Anterior cingulate cortex (tissue), 58 donors: ENCODE results near the gene C1orf52.
A peak's percentile ranks its signal among the peaks of the same experiment; 100 is the strongest.

Experiments used
- DNase-seq, 58 donors: peaks; one replicate each; lab custom pipeline; 2025; lab: John Stamatoyannopoulos, UW

Gene C1orf52

GRCh38 chr1:85259118-85259911 is at the start of gene C1orf52:
Gene C1orf52 (minus strand): TSS chr1:85259662. CDS start chr1:85259633, 29 bp downstream.
- DNase-seq: peak; percentile 44 to 99 (median 91)

- DNase-seq: no peak
Observed at GRCh38 chr1:85308833-85309350, 49.4 kb upstream of the C1orf52 start.

- peak in 56 of 58 donors; percentile 17 to 87 (median 63) for DNase-seq
Observed at GRCh38 chr1:85307987-85308832, 48.7 kb upstream of the C1orf52 start.

- no peak for DNase-seq
Observed at GRCh38 chr1:85306236-85306635, 46.8 kb upstream of the C1orf52 start.

- DNase-seq: no peak
Observed at GRCh38 chr1:85303440-85304162, 44.1 kb upstream of the C1orf52 start.

- no peak for DNase-seq
Observed at GRCh38 chr1:85300140-85300539, 40.7 kb upstream of the C1orf52 start.

- peak in 17 of 58 donors; percentile 2 to 76 (median 30) for DNase-seq
Observed at GRCh38 chr1:85297855-85298629, 38.6 kb upstream of the C1orf52 start.

GRCh38 chr1:85297538-85297854 is 38.0 kb upstream of the C1orf52 start:
- DNase-seq: no peak

GRCh38 chr1:85296980-85297379 is 37.5 kb upstream of the C1orf52 start:
- no peak for DNase-seq

GRCh38 chr1:85295654-85296053 is 36.2 kb upstream of the C1orf52 start:
- no peak for DNase-seq

- DNase-seq: no peak
Observed at GRCh38 chr1:85295006-85295431, 35.6 kb upstream of the C1orf52 start.

- peak in 3 of 58 donors; percentile 4 to 10 (median 8) for DNase-seq
Observed at GRCh38 chr1:85290826-85291225, 31.4 kb upstream of the C1orf52 start.

GRCh38 chr1:85289848-85290335 is 30.4 kb upstream of the C1orf52 start:
- DNase-seq: no peak

GRCh38 chr1:85289207-85289847 is 29.9 kb upstream of the C1orf52 start:
- DNase-seq: no peak

GRCh38 chr1:85284202-85284601 is 24.7 kb upstream of the C1orf52 start:
- DNase-seq: no peak

- peak in 7 of 58 donors; percentile 15 to 40 (median 22) for DNase-seq
Observed at GRCh38 chr1:85283475-85284199, 24.2 kb upstream of the C1orf52 start.

- DNase-seq: no peak
Observed at GRCh38 chr1:85282424-85282823, 23.0 kb upstream of the C1orf52 start.

GRCh38 chr1:85280636-85281035 is 21.2 kb upstream of the C1orf52 start:
- no peak for DNase-seq
